Liver (tissue), 9 donors: ENCODE data around the gene GPR32. TPM values are rescaled to one million over a fixed set of nuclear protein-coding genes. Genes with fewer than 3 reads are reported as not detected.

Source experiments
- DNase-seq: peaks from one replicate; pipeline ENCODE4 v3.0.0-alpha.2; 2017; ENCODE audit warnings: low spot score
- H3K27ac ChIP-seq, 2 donors: one replicate each; pipeline ENCODE4 v1.7.0; 2013; ENCODE audit warnings: inconsistent platforms in 2 of 2, low read length in 2 of 2, control low read depth in 1 of 2, low read depth in 1 of 2, mild to moderate bottlenecking in 1 of 2
- H3K27me3 ChIP-seq, 4 donors: one replicate each; pipeline versions ENCODE4 v1.6.1 to v1.7.0; 2013; ENCODE audit warnings: low read length in 3 of 4, inconsistent platforms in 1 of 4, mild to moderate bottlenecking in 1 of 4, moderate library complexity in 1 of 4; ENCODE audit not compliant: control insufficient read depth in 4 of 4, insufficient read depth in 4 of 4
- H3K36me3 ChIP-seq, 4 donors: one replicate each; pipeline versions ENCODE4 v1.6.1 to v1.7.0; 2013; ENCODE audit warnings: low read length in 3 of 4, mild to moderate bottlenecking in 3 of 4, low read depth in 1 of 4, moderate library complexity in 1 of 4; ENCODE audit not compliant: control insufficient read depth in 4 of 4, insufficient read depth in 3 of 4
- H3K4me1 ChIP-seq, 4 donors: one replicate each; pipeline versions ENCODE4 v1.6.1 to v1.7.0; 2013; ENCODE audit warnings: low read length in 3 of 4, mild to moderate bottlenecking in 3 of 4, moderate library complexity in 1 of 4; ENCODE audit not compliant: control insufficient read depth in 4 of 4, insufficient read depth in 4 of 4
- H3K4me3 ChIP-seq, 3 donors: one replicate each; pipeline versions ENCODE4 v1.6.1 to v1.7.0; 2013; ENCODE audit warnings: low read length in 3 of 3, control low read depth in 1 of 3, low read depth in 1 of 3, mild to moderate bottlenecking in 1 of 3
- H3K9ac ChIP-seq, 2 donors: one replicate each; pipeline ENCODE4 v1.7.0; 2013; ENCODE audit warnings: low read length in 2 of 2, mild to moderate bottlenecking in 2 of 2, moderate library complexity in 2 of 2, control low read depth in 1 of 2, low read depth in 1 of 2
- H3K9me3 ChIP-seq, 4 donors: one replicate each; pipeline versions ENCODE4 v1.6.1 to v1.7.0; 2013; ENCODE audit warnings: low read length in 3 of 4; ENCODE audit not compliant: control insufficient read depth in 4 of 4
- EGR1 ChIP-seq, 2 donors: IDR thresholded peaks; 2 replicates each; pipeline ENCODE4 v1.6.1; 2016 to 2018; ENCODE audit warnings: antibody characterized with exemption in 2 of 2, low read depth in 2 of 2
- FOXA1 ChIP-seq: IDR thresholded peaks from 2 replicates; pipeline ENCODE4 v1.6.1; 2016; ENCODE audit warnings: antibody characterized with exemption
- FOXA2 ChIP-seq: IDR thresholded peaks from 2 replicates; pipeline ENCODE4 v1.6.1; 2016; ENCODE audit warnings: antibody characterized with exemption
- HNF4A ChIP-seq, 2 donors: conservative IDR thresholded peaks; 2 replicates each; pipeline ENCODE4 v1.6.1; 2016; ENCODE audit warnings: antibody characterized with exemption in 2 of 2, mild to moderate bottlenecking in 2 of 2
- HNF4G ChIP-seq: IDR thresholded peaks from 2 replicates; pipeline ENCODE4 v1.6.1; 2016; ENCODE audit warnings: antibody characterized with exemption
- JUND ChIP-seq, 2 donors: IDR thresholded peaks; 2 replicates each; pipeline ENCODE4 v1.6.1; 2016; ENCODE audit warnings: antibody characterized with exemption in 2 of 2
- NR2F2 ChIP-seq: IDR thresholded peaks from 2 replicates; pipeline ENCODE4 v1.6.1; 2016; ENCODE audit warnings: antibody characterized with exemption
- RAD21 ChIP-seq, 2 donors: IDR thresholded peaks; 2 replicates each; pipeline ENCODE4 v1.6.1; 2016; ENCODE audit warnings: antibody characterized with exemption in 2 of 2, mild to moderate bottlenecking in 2 of 2
- RXRA ChIP-seq, 2 donors: IDR thresholded peaks; 2 replicates each; pipeline ENCODE4 v1.6.1; 2017 to 2018; ENCODE audit warnings: antibody characterized with exemption in 2 of 2, mild to moderate bottlenecking in 1 of 2
- SP1 ChIP-seq: IDR thresholded peaks from 2 replicates; pipeline ENCODE4 v1.6.1; 2018; ENCODE audit warnings: antibody characterized with exemption, mild to moderate bottlenecking
- TAF1 ChIP-seq: conservative IDR thresholded peaks from 2 replicates; pipeline ENCODE4 v1.6.1; 2016; ENCODE audit warnings: antibody characterized with exemption, mild to moderate bottlenecking
- YY1 ChIP-seq: IDR thresholded peaks from 2 replicates; pipeline ENCODE4 v1.6.1; 2016; ENCODE audit warnings: antibody characterized with exemption, mild to moderate bottlenecking
- WGBS: extraction: QIAGEN DNeasy Blood & Tissue Kit; methylation state at CpG from one replicate; pipeline ENCODE4 v1.1.7; 2013; 5-methylcytosine and 5-hydroxymethylcytosine counted together
- polyA plus RNA-seq, 2 donors: library from polyadenylated mRNA; stranded (reverse) in 1 of 2; unstranded in 1 of 2; fragments of 200-250 nt in 1 of 2; fragments of >200 nt in 1 of 2; fragmentation: Nextera tagmentation in 1 of 2; extraction: Ambion mirVana in 1 of 2; gene quantifications; one replicate each; pipeline versions ENCODE4 v1.2.1 to v1.2.3, GENCODE V29; 2013 to 2015
- total RNA-seq, 2 donors: library from RNA; depleted of rRNA; stranded (reverse); fragments of >200 nt; gene quantifications; one replicate each; pipeline ENCODE4 v1.2.3, GENCODE V29; 2014
- TF ChIP-seq, protein P1 (sequence below): IDR thresholded peaks from 2 replicates; pipeline ENCODE4 v1.6.1; 2016; ENCODE audit warnings: antibody characterized with exemption
- TF ChIP-seq, protein P2 (sequence below): IDR thresholded peaks from 2 replicates; pipeline ENCODE4 v1.6.1; 2016; ENCODE audit warnings: antibody characterized with exemption
- TF ChIP-seq, protein P3 (sequence below): IDR thresholded peaks from 2 replicates; pipeline ENCODE4 v1.6.1; 2016; ENCODE audit warnings: antibody characterized with exemption
- TF ChIP-seq, protein P4 (sequence below): fragments of 150-350 bp; IDR thresholded peaks from 2 replicates; pipeline ENCODE4 v1.5.1; 2017; ENCODE audit warnings: improper control_type of control experiment, low read depth, low read length; ENCODE audit not compliant: missing input control
- donor health status: healthy.
- donor health status: healthy.
- donor health status: healthy.
- donor health status: healthy.
- donor health status: healthy.

GPR32 gene
- total and polyA plus RNA-seq, 4 donors: not detected

DNA sequence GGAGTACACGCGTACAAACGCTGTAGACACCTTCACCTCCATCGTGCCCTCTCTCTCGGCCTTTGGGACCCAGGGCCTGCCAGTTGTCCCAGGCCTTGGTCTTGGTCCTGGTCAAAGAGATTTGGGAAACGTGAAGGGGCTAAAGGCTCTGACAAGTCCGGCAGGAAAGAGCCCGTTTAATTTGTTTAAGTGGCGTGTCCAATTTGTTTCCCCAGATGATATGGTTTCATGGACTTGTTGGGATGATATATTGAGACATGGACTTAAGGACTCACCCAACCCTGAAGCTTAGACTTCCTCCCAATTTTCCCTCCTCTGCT lies 44.4 kb upstream of the GPR32 start (continued):
- TF ChIP-seq, protein P1, sequence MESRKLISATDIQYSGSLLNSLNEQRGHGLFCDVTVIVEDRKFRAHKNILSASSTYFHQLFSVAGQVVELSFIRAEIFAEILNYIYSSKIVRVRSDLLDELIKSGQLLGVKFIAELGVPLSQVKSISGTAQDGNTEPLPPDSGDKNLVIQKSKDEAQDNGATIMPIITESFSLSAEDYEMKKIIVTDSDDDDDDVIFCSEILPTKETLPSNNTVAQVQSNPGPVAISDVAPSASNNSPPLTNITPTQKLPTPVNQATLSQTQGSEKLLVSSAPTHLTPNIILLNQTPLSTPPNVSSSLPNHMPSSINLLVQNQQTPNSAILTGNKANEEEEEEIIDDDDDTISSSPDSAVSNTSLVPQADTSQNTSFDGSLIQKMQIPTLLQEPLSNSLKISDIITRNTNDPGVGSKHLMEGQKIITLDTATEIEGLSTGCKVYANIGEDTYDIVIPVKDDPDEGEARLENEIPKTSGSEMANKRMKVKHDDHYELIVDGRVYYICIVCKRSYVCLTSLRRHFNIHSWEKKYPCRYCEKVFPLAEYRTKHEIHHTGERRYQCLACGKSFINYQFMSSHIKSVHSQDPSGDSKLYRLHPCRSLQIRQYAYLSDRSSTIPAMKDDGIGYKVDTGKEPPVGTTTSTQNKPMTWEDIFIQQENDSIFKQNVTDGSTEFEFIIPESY: no peak
- TF ChIP-seq JUND (IDR thresholded peaks at IDR 0.05): no peak
- TF ChIP-seq HNF4A (conservative IDR thresholded peaks at IDR 0.05): no peak
- no peak for TF ChIP-seq FOXA2
- no peak for TF ChIP-seq EGR1 (IDR thresholded peaks at IDR 0.05; ENCODE audit: low read depth in 2 of 2)
- TF ChIP-seq, protein P2, sequence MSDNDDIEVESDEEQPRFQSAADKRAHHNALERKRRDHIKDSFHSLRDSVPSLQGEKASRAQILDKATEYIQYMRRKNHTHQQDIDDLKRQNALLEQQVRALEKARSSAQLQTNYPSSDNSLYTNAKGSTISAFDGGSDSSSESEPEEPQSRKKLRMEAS: no peak

DNA sequence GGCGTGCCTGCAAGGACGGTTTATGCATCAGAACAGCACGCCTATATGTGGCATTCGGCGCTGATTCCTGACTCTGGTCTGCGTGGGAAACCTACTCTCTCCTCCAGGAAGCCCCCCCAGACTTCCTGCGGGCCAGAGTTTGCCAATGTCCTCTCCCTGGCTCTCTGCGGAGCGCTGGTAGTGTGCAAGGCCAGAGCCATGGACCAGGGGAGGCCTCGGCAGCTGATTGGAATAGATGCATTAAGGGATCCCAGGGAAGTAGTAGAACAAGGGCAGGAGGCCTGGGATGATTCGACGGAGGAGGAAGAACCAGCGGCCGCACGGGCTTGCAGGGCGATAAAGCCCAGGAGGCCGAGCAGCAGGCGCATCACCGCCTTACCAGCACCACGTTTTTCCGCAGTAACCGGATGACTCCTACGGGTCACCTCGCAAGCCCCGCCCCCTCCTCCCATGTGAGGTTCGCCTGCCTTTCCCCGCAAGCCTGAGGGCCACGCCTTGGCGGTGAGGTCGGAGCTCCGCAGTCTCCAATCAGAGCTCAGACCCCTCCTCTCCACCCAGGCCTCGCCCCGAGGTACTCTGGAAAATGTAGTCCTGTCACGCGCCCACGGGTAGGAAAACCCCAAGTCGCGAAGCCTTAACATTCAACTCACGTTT lies 42.1 kb upstream of the GPR32 start:
- peaks cover 0 to 6% (median 0%) of the 10 kb centered on the region in 4 donors for H3K27me3 ChIP-seq
- H3K27ac ChIP-seq: no peak overlapping the region
- TF ChIP-seq RAD21 (IDR thresholded peaks at IDR 0.05): no peak
- TF ChIP-seq, protein P2: no peak
- no peak for TF ChIP-seq JUND (IDR thresholded peaks at IDR 0.05)
- TF ChIP-seq, protein P3, sequence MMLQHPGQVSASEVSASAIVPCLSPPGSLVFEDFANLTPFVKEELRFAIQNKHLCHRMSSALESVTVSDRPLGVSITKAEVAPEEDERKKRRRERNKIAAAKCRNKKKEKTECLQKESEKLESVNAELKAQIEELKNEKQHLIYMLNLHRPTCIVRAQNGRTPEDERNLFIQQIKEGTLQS: no peak
- TF ChIP-seq TAF1: no peak
- TF ChIP-seq NR2F2: no peak
- no peak for TF ChIP-seq EGR1 (IDR thresholded peaks at IDR 0.05; ENCODE audit: low read depth in 2 of 2)
- TF ChIP-seq FOXA1: no peak
- TF ChIP-seq FOXA2: no peak
- TF ChIP-seq HNF4A (conservative IDR thresholded peaks at IDR 0.05): no peak
- no peaks in the 10 kb centered on the region for H3K36me3 ChIP-seq
- 18% methylated on average over 39 of the region's 39 CpGs for WGBS
- no peaks in the 10 kb centered on the region for H3K9me3 ChIP-seq
- DNase-seq: peak; percentile 57
- H3K9ac ChIP-seq: no peak overlapping the region
- H3K4me1 ChIP-seq: peaks cover 0 to 29% (median 14%) of the 10 kb centered on the region in 4 donors
- no peak overlapping the region for H3K4me3 ChIP-seq

DNA sequence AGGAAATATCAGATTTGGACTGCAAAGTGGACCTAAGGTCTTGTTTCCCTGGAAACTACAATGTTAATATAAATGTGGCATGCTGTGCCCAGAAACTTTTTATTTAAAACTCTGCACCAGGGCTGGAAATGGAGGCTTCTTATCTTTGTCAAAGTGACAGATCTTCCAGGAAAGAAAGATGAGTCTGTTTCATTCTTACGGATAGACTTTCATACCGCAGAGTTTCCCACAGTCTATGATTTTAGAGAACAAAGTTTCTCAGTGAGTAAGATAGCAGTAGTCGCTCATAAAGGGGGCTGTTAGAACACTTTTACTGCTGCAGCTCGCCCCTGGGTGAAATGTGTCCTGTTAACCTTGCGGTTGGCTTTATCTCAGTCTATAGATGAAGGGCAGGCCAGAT lies 40.4 kb upstream of the GPR32 start:
- Histone ChIP-seq H3K27me3 (peaks cover 0 to 6% (median 0%) of the 10 kb centered on the region in 4 donors), H3K4me1 (peaks cover 0 to 15% (median 8%) of the 10 kb centered on the region in 4 donors), H3K27ac (no peak overlapping the region), H3K9me3 (no peaks in the 10 kb centered on the region), H3K36me3 (no peaks in the 10 kb centered on the region), H3K4me3 (no peak overlapping the region), H3K9ac (no peak overlapping the region)
- no peak for DNase-seq
- no peak for TF ChIP-seq FOXA2
- no peak for TF ChIP-seq JUND (IDR thresholded peaks at IDR 0.05)
- TF ChIP-seq SP1: no peak
- TF ChIP-seq RAD21 (IDR thresholded peaks at IDR 0.05): no peak
- no peak for TF ChIP-seq NR2F2
- TF ChIP-seq RXRA (IDR thresholded peaks at IDR 0.05): no peak
- no peak for TF ChIP-seq FOXA1
- TF ChIP-seq YY1: no peak
- TF ChIP-seq HNF4A (conservative IDR thresholded peaks at IDR 0.05): no peak
- WGBS: 66% methylated on average over 5 of the region's 5 CpGs

DNA sequence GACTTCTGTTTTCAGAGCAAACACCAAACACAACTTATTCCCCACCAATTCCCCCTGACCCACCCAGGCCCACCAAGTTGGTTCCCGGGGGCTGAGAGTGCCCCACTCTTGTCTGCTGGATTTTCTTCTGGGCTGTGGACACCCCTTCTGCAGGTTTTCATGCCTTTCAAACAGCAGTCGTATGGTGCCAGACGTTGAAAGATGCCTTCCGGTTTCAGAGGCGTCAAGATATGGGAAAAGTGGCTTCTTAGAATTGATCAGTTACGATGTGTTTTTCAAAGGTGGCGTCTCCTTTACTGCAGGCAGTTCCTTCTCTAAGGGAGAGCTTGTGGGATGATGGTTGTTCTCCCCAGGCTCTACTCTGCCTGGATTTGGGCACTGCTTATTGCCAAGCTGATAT lies 34.4 kb upstream of the GPR32 start:
- WGBS: 61% methylated on average over 7 of the region's 7 CpGs
- Histone ChIP-seq H3K4me3 (no peak overlapping the region), H3K27ac (no peak overlapping the region), H3K9me3 (no peaks in the 10 kb centered on the region), H3K27me3 (peaks cover 0 to 19% (median 6%) of the 10 kb centered on the region in 4 donors), H3K36me3 (no peaks in the 10 kb centered on the region), H3K9ac (no peak overlapping the region), H3K4me1 (no peaks in the 10 kb centered on the region)
- no peak for DNase-seq
- no peak for TF ChIP-seq JUND (IDR thresholded peaks at IDR 0.05)
- TF ChIP-seq HNF4G: no peak
- TF ChIP-seq HNF4A (conservative IDR thresholded peaks at IDR 0.05): no peak
- TF ChIP-seq, protein P3: no peak
- TF ChIP-seq SP1: no peak
- TF ChIP-seq, protein P1: no peak
- TF ChIP-seq, protein P4, sequence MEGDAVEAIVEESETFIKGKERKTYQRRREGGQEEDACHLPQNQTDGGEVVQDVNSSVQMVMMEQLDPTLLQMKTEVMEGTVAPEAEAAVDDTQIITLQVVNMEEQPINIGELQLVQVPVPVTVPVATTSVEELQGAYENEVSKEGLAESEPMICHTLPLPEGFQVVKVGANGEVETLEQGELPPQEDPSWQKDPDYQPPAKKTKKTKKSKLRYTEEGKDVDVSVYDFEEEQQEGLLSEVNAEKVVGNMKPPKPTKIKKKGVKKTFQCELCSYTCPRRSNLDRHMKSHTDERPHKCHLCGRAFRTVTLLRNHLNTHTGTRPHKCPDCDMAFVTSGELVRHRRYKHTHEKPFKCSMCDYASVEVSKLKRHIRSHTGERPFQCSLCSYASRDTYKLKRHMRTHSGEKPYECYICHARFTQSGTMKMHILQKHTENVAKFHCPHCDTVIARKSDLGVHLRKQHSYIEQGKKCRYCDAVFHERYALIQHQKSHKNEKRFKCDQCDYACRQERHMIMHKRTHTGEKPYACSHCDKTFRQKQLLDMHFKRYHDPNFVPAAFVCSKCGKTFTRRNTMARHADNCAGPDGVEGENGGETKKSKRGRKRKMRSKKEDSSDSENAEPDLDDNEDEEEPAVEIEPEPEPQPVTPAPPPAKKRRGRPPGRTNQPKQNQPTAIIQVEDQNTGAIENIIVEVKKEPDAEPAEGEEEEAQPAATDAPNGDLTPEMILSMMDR: no peak
- no peak for TF ChIP-seq FOXA2
- TF ChIP-seq, protein P2: no peak
